Limb (tissue), 2 donors: ENCODE data around the gene CCL11.

Experiments used
- DNase-seq, 2 donors: peaks; one replicate each; pipeline ENCODE4 v3.0.0-alpha.2; 2016; ENCODE audit errors: extremely low spot score in 2 of 2

CCL11 gene

GRCh38 chr17:34257299-34257985, 28.1 kb upstream of the CCL11 start:
- DNase-seq: no peak

GRCh38 chr17:34257986-34258326, 27.6 kb upstream of the CCL11 start:
- no peak for DNase-seq

- DNase-seq: no peak
Observed at GRCh38 chr17:34259146-34259545, 26.4 kb upstream of the CCL11 start.

GRCh38 chr17:34260861-34261260, 24.7 kb upstream of the CCL11 start:
- DNase-seq: no peak

GRCh38 chr17:34261568-34262337, 23.8 kb upstream of the CCL11 start:
- DNase-seq: no peak

GRCh38 chr17:34265711-34266110, 19.8 kb upstream of the CCL11 start:
- no peak for DNase-seq

- no peak for DNase-seq
Observed at GRCh38 chr17:34269969-34270368, 15.6 kb upstream of the CCL11 start, which contains the start of gene CCL7. Gene CCL7 (plus strand): TSS chr17:34270221. CDS start chr17:34270291, 70 bp downstream.

GRCh38 chr17:34275881-34276280, 9.7 kb upstream of the CCL11 start:
- peak in 1 of 2 donors; percentile 70 for DNase-seq

GRCh38 chr17:34276826-34277225, 8.7 kb upstream of the CCL11 start:
- no peak for DNase-seq

GRCh38 chr17:34283571-34283970, 2.0 kb upstream of the CCL11 start:
- DNase-seq: no peak

- DNase-seq: no peak
Observed at GRCh38 chr17:34287875-34288274, 2.3 kb downstream of the CCL11 start.

- no peak for DNase-seq
Observed at GRCh38 chr17:34290586-34290985, 5.0 kb downstream of the CCL11 start.

- no peak for DNase-seq
Observed at GRCh38 chr17:34291721-34292348, 6.3 kb downstream of the CCL11 start.

- DNase-seq: no peak
Observed at GRCh38 chr17:34299027-34299426, 13.5 kb downstream of the CCL11 start.

- no peak for DNase-seq
Observed at GRCh38 chr17:34299956-34300577, 14.5 kb downstream of the CCL11 start.

- no peak for DNase-seq
Observed at GRCh38 chr17:34300652-34301370, 15.3 kb downstream of the CCL11 start.

GRCh38 chr17:34301986-34302385, 16.4 kb downstream of the CCL11 start:
- no peak for DNase-seq

GRCh38 chr17:34302636-34303035, 17.1 kb downstream of the CCL11 start:
- DNase-seq: no peak

GRCh38 chr17:34303606-34304005, 18.1 kb downstream of the CCL11 start:
- DNase-seq: no peak

- DNase-seq: no peak
Observed at GRCh38 chr17:34305061-34305460, 19.5 kb downstream of the CCL11 start.

- DNase-seq: no peak
Observed at GRCh38 chr17:34305606-34306005, 20.1 kb downstream of the CCL11 start.
